Measurements from ENCODE around the gene RHOJ. TPM values are rescaled to one million over a fixed set of nuclear protein-coding genes. Genes with fewer than 3 reads are reported as not detected.

The RHOJ gene
- total and polyA plus RNA-seq, 9 of the 15 experiments (the other 6 are each of a cell fraction or from before 2014, with no cell fraction given): not detected

GRCh38 chr14:63163306-63163705, 40.9 kb upstream of the RHOJ start (continued):
- no peak for TF ChIP-seq MLX (CRISPR knock-in tag; conservative IDR thresholded peaks at IDR 0.05)
- TF ChIP-seq SRSF9 (IDR thresholded peaks at IDR 0.05; ENCODE audit: borderline replicate concordance, low read depth, low read length): no peak
- TF ChIP-seq NKRF (IDR thresholded peaks at IDR 0.05; ENCODE audit: borderline replicate concordance): no peak
- TF ChIP-seq RUNX1 (IDR thresholded peaks at IDR 0.05; ENCODE audit: low read depth): no peak
- no peak for TF ChIP-seq ZFP30 (CRISPR knock-in tag; IDR thresholded peaks at IDR 0.05; ENCODE audit: borderline replicate concordance)

GRCh38 chr14:63164108-63164683, 40.0 kb upstream of the RHOJ start:
- Histone ChIP-seq H2AFZ (ENCODE audit: low read depth, low read length) (no peak overlapping the region), H3K27ac (ENCODE audit: extremely low read depth, low read depth, low read length) (no peak overlapping the region), H3K9ac (ENCODE audit: insufficient read depth in 1 of 2, low read depth in 2 of 2, low read length in 2 of 2) (no peak overlapping the region), H4K20me1 (replicated peaks; ENCODE audit: control insufficient read depth, insufficient read depth, low read length) (no peaks in the 10 kb centered on the region), H3K4me2 (ENCODE audit: insufficient read depth, low read length) (no peak overlapping the region), H3K9me3 (replicated peaks; ENCODE audit: control insufficient read depth, insufficient read depth, low read depth, low read length) (no peaks in the 10 kb centered on the region), H3K4me1 (replicated peaks in 1 of 2; ENCODE audit: control insufficient read depth in 2 of 2, insufficient read depth in 2 of 2, low read length in 2 of 2) (no peaks in the 10 kb centered on the region), H3K4me3 (no peak overlapping the region), H3K27me3 (ENCODE audit: control insufficient read depth in 2 of 2, insufficient read depth in 2 of 2, low read length in 2 of 2) (no peaks in the 10 kb centered on the region), H3K36me3 (ENCODE audit: control insufficient read depth, insufficient read depth, low read length) (no peaks in the 10 kb centered on the region), H3K9me1 (ENCODE audit: control insufficient read depth, insufficient read depth, low read length) (no peaks in the 10 kb centered on the region), H3K79me2 (ENCODE audit: control insufficient read depth, insufficient read depth, low read length) (no peaks in the 10 kb centered on the region)
- no peak for DNase-seq (ENCODE audit: extremely low read depth in 1 of 4, low spot score in 3 of 4)
- 0% methylated on average over 2 of the region's 2 CpGs for WGBS (ENCODE audit: insufficient coverage, low coverage, missing lambda C conversion rate)
- intact Hi-C loops (cut with micrococcal nuclease) (no loop called here), in situ Hi-C loops (cut with MboI) (no loop called here)
- no peak for ATAC-seq
- BruUV-seq (replicated peaks): no TSS peak
- POLR2A ChIA-PET: interaction anchor here (0.6 kb wide), 1 partner anchor 32 kb away, joined by 3 read pairs; no protein-coding TSS in a partner anchor
- CTCF ChIA-PET (ENCODE audit: low intra/inter-chr PET ratio): no interaction called here
- FAIRE-seq: no peak
- TF ChIP-seq ETV1 (tag; conservative IDR thresholded peaks at IDR 0.05; ENCODE audit: low read depth) (no peak), ZNF764 (CRISPR knock-in tag; IDR thresholded peaks at IDR 0.05; ENCODE audit: low read depth) (no peak), SMARCA4 (IDR thresholded peaks at IDR 0.05) (no peak), PRPF4 (IDR thresholded peaks at IDR 0.05; ENCODE audit: insufficient read depth, low read depth, low read length, poor library complexity, severe bottlenecking) (no peak), NFIC (IDR thresholded peaks at IDR 0.05) (no peak), HDAC8 (tag; IDR thresholded peaks at IDR 0.05) (no peak), SNRNP70 (optimal IDR thresholded peaks at IDR 0.05; ENCODE audit: low read depth, low read length) (no peak), EP400 (IDR thresholded peaks at IDR 0.05) (no peak), ZNF584 (CRISPR knock-in tag; IDR thresholded peaks at IDR 0.05; ENCODE audit: low read depth) (no peak), BACH1 (tag; IDR thresholded peaks at IDR 0.05) (no peak), FOXK2 (conservative IDR thresholded peaks at IDR 0.05 in 1 of 2, IDR thresholded peaks at IDR 0.05 in 1 of 2; ENCODE audit: low read depth in 2 of 2) (no peak), MYC (IDR thresholded peaks at IDR 0.05; ENCODE audit: low read depth, low read length) (no peak), MYC (CRISPR knock-in tag; IDR thresholded peaks at IDR 0.05; ENCODE audit: borderline replicate concordance, low read depth) (no peak), E2F3 (CRISPR knock-in tag; IDR thresholded peaks at IDR 0.05) (no peak), RBM14 (IDR thresholded peaks at IDR 0.05; ENCODE audit: borderline replicate concordance, insufficient read depth, low read depth, low read length) (no peak)
